ENCODE results near the gene LTA. TPM values are rescaled to one million over a fixed set of nuclear protein-coding genes. Genes with fewer than 3 reads are reported as not detected.
A peak's percentile ranks its signal among the peaks of the same experiment; 100 is the strongest.

Gene LTA
- total and polyA plus RNA-seq, 2 donors (not counting 3 experiments of a cell fraction or from before 2014, with no cell fraction given), result 0.46 TPM; not detected in 1

- ChIA-PET CTCF (interaction anchor here (0.9 to 32.6 kb wide), 5 partner anchors 10 to 48 kb away, joined by 3 to 1517 read pairs (median 12); partner anchors contain the start of genes ATP6V1G2, DDX39B, NCR3 and NFKBIL1), POLR2A (interaction anchor here (1.4 to 1.6 kb wide), 2 partner anchors 20 to 41 kb away, joined by 3 to 5 read pairs; partner anchors contain the start of gene PRRC2A)
- TF ChIP-seq, protein P1, sequence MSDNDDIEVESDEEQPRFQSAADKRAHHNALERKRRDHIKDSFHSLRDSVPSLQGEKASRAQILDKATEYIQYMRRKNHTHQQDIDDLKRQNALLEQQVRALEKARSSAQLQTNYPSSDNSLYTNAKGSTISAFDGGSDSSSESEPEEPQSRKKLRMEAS (IDR thresholded peaks at IDR 0.05; ENCODE audit: insufficient read depth, insufficient read length), result no peak
- TF ChIP-seq MYC (IDR thresholded peaks at IDR 0.05; ENCODE audit: low read depth, low read length), result no peak
- TF ChIP-seq POLR2AphosphoS5 (IDR thresholded peaks at IDR 0.05; ENCODE audit: insufficient read depth, low read depth, low read length), result no peak
- no peak for TF ChIP-seq FOS (IDR thresholded peaks at IDR 0.05; ENCODE audit: borderline replicate concordance, insufficient read depth, low read length)
- TF ChIP-seq POLR2A (IDR thresholded peaks at IDR 0.05; ENCODE audit: low read depth, low read length), result no peak
- TF ChIP-seq GATA2 (IDR thresholded peaks at IDR 0.05; ENCODE audit: insufficient read depth, insufficient read length, low read depth, low read length), result no peak
- TF ChIP-seq JUN (IDR thresholded peaks at IDR 0.05; ENCODE audit: borderline replicate concordance, insufficient read depth, insufficient read length, low read depth), result no peak
- TF ChIP-seq, protein P2, sequence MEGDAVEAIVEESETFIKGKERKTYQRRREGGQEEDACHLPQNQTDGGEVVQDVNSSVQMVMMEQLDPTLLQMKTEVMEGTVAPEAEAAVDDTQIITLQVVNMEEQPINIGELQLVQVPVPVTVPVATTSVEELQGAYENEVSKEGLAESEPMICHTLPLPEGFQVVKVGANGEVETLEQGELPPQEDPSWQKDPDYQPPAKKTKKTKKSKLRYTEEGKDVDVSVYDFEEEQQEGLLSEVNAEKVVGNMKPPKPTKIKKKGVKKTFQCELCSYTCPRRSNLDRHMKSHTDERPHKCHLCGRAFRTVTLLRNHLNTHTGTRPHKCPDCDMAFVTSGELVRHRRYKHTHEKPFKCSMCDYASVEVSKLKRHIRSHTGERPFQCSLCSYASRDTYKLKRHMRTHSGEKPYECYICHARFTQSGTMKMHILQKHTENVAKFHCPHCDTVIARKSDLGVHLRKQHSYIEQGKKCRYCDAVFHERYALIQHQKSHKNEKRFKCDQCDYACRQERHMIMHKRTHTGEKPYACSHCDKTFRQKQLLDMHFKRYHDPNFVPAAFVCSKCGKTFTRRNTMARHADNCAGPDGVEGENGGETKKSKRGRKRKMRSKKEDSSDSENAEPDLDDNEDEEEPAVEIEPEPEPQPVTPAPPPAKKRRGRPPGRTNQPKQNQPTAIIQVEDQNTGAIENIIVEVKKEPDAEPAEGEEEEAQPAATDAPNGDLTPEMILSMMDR (IDR thresholded peaks at IDR 0.05; ENCODE audit: extremely low read depth in 1 of 2, insufficient read depth in 1 of 2, low read depth in 1 of 2, low read length in 2 of 2), result no peak
- no peak for TF ChIP-seq EZH2 (IDR thresholded peaks at IDR 0.05; ENCODE audit: borderline replicate concordance, low read depth, low read length, severe bottlenecking)
These were observed 7.7 kb downstream of the LTA start for GRCh38 chr6:31579546-31580437.

More at GRCh38 chr6:31579546-31580437, 7.7 kb downstream of the LTA start:
- Histone ChIP-seq H3K27me3 (ENCODE audit: control insufficient read depth in 2 of 2, insufficient read depth in 2 of 2, low read length in 2 of 2) (no peaks in the 10 kb centered on the region), H3K4me2 (ENCODE audit: insufficient read depth, low read length) (peak overlapping the region; percentile 25), H4K20me1 (replicated peaks; ENCODE audit: control insufficient read depth, extremely low read depth, insufficient read depth, low read length) (no peaks in the 10 kb centered on the region), H2AFZ (ENCODE audit: low read depth, low read length) (no peak overlapping the region), H3K4me3 (replicated peaks in 1 of 3; ENCODE audit: insufficient read depth in 1 of 3, low read depth in 1 of 3, low read length in 3 of 3) (no peak overlapping the region), H3K36me3 (ENCODE audit: control insufficient read depth in 2 of 2, extremely low read depth in 1 of 2, insufficient read depth in 2 of 2, low read length in 2 of 2) (no peaks in the 10 kb centered on the region), H3K9me1 (replicated peaks; ENCODE audit: control insufficient read depth, extremely low read depth, insufficient read depth, low read length) (no peaks in the 10 kb centered on the region), H3K79me2 (ENCODE audit: control insufficient read depth, insufficient read depth, low read length) (peaks cover 10% of the 10 kb centered on the region), H3K9me3 (replicated peaks; ENCODE audit: control insufficient read depth, insufficient read depth, low read length) (no peaks in the 10 kb centered on the region), H3K4me1 (ENCODE audit: control insufficient read depth, extremely low read depth, insufficient read depth, low read length) (peaks cover 16% of the 10 kb centered on the region), H3K9ac (replicated peaks; ENCODE audit: extremely low read depth, insufficient read depth, low read length) (no peak overlapping the region), H3K27ac (ENCODE audit: insufficient read depth, low read depth, low read length) (no peak overlapping the region)
- FAIRE-seq (no peak), DNase-seq (ENCODE audit: low read depth, low spot score) (no peak)
- intact Hi-C loops (cut with micrococcal nuclease) (loop anchor here (1.0 kb wide), 1 partner anchor 8 kb away; no protein-coding TSS in a partner anchor), dilution Hi-C loops (cut with MboI; ENCODE audit: extremely low pct_ligation_motif_present, low sequenced_read_pairs) (no loop called here)
- BruUV-seq (replicated peaks), result no TSS peak
